Keratinocyte (primary cell): ENCODE results near the gene TPPP3.

ENCODE experiments used
- CTCF ChIP-seq, 3 experiments: IDR thresholded peaks in 1 of 3; conservative IDR thresholded peaks in 1 of 3; optimal IDR thresholded peaks in 1 of 3; 2 replicates in 2 of 3; 3 replicates in 1 of 3; pipeline versions ENCODE3 to v1.5.1; 2011; ENCODE audit warnings: low read length in 3 of 3, mild to moderate bottlenecking in 3 of 3, moderate library complexity in 2 of 3, control low read depth in 1 of 3, inconsistent platforms in 1 of 3; ENCODE audit not compliant: insufficient read depth in 2 of 3; ENCODE audit errors: extremely low read depth in 1 of 3
- EZH2 ChIP-seq: IDR thresholded peaks from one replicate; pipeline ENCODE4 v1.6.1; 2012; ENCODE audit warnings: inconsistent platforms, mild to moderate bottlenecking, low read length, moderate library complexity

GRCh38 chr16:67430977-67431774 is 37.9 kb upstream of the TPPP3 start, which contains the start of gene HSD11B2:
- TF ChIP-seq CTCF (optimal IDR thresholded peaks at IDR 0.05 in 1 of 3, IDR thresholded peaks at IDR 0.05 in 1 of 3, conservative IDR thresholded peaks at IDR 0.05 in 1 of 3; ENCODE audit: extremely low read depth in 1 of 3, insufficient read depth in 2 of 3, low read length in 3 of 3) = peak in 1 of 3 experiments; percentile 24
- no peak for TF ChIP-seq EZH2
